Neuron (in vitro differentiated cells): ENCODE measurements around the gene SEC24C.
A peak's percentile ranks its signal among the peaks of the same experiment; 100 is the strongest.

Experiments
- H2AFZ ChIP-seq: one replicate; pipeline ENCODE4 v1.6.1; 2013; ENCODE audit warnings: low read depth, mild to moderate bottlenecking, inconsistent platforms, low read length, moderate library complexity
- H3K27me3 ChIP-seq: one replicate; pipeline ENCODE4 v1.6.1; 2013; ENCODE audit warnings: low read length; ENCODE audit not compliant: insufficient read depth
- H3K36me3 ChIP-seq: one replicate; pipeline ENCODE4 v1.6.1; 2013; ENCODE audit warnings: low read length; ENCODE audit not compliant: insufficient read depth
- H3K4me1 ChIP-seq: one replicate; pipeline ENCODE4 v1.6.1; 2013; ENCODE audit warnings: low read length; ENCODE audit not compliant: insufficient read depth
- H3K4me3 ChIP-seq: 2 replicates; pipeline ENCODE4 v1.5.1; 2013; ENCODE audit warnings: mild to moderate bottlenecking, low read length, moderate library complexity
- H3K9me3 ChIP-seq: one replicate; pipeline ENCODE4 v1.6.1; 2013; ENCODE audit warnings: low read length

The SEC24C gene

DNA sequence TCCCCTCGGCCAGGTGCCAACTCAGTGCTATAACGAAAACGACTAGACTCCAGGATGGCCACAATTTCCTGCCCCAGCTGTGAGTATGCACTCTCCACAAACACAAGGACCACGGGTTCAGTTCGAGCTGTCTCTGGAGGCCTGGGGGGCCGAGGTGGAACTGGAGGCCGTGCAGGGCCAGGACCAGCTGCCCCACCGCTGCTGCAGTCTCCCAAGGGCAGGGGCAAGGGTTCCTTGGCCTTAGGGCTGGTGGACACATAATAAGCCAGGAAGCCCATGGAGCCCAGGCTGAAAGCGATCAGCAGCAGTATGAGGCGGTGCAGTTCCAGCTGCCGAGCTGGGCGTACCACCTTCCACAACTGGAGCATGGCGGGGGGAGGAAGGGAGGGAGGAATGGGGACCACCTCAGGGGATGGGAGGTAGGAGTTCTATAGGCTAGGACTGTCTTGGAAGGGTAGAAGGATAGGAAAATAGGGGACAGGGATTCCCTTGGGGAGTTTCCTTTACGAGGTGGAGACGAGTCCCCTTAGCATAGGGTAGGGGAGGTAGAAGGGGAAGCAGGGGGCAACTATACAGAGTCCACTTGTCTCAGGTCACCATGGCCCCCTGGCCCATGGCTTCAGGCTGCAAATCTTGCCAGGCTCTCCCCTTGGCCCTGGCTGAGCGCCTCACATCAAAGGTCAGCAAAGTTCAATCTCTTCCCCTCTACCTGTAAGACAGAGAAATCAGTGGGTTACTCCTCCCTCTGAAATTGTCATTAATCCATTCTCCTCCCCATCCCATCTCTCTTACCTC lies 64.0 kb downstream of the SEC24C start:
- H3K4me3 ChIP-seq, result no peak overlapping the region
- peaks cover 4% of the 10 kb centered on the region for H3K4me1 ChIP-seq
- peaks cover 46% of the 10 kb centered on the region for H3K36me3 ChIP-seq
- no peaks in the 10 kb centered on the region for H3K27me3 ChIP-seq
- no peaks in the 10 kb centered on the region for H3K9me3 ChIP-seq
- H2AFZ ChIP-seq, result no peak overlapping the region

DNA sequence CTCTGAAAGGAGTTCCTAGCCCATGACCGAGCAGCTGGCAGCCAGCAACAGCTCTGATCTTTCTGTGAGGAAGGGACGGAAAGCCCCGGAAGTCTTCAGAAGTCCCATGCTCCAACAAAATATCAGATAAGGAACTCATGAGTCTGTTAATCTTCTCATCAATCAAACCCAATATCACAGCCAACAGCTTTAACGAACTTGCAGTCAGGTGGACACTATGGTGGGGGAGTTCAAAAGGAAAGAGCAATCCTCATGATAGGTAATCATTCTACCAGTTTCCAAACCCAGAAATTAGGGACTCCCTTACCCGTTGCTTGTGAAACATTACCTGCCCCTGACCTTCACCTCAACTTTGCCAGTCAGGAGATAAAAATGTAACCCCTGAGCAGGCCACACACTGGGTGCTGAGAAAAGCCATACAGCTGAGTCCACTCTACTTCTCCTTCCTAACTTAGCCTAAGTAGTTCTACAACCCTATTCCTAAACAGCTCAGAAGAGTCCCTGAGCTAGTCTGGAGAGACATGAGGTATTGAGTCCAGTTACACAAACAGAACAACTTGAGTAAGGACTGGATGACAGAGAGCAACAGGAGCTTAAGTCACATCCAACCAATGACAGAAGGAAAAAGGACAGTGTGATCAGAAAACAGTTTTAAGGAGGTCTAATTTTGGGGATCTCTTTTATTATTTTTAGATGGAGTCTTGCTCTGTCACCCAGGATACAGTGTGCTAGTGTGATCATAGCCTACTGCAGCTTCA lies 65.1 kb downstream of the SEC24C start:
- Histone ChIP-seq H3K4me1 (peaks cover 4% of the 10 kb centered on the region), H3K9me3 (no peaks in the 10 kb centered on the region), H3K36me3 (peaks cover 37% of the 10 kb centered on the region), H3K27me3 (no peaks in the 10 kb centered on the region), H2AFZ (no peak overlapping the region), H3K4me3 (no peak overlapping the region)

DNA sequence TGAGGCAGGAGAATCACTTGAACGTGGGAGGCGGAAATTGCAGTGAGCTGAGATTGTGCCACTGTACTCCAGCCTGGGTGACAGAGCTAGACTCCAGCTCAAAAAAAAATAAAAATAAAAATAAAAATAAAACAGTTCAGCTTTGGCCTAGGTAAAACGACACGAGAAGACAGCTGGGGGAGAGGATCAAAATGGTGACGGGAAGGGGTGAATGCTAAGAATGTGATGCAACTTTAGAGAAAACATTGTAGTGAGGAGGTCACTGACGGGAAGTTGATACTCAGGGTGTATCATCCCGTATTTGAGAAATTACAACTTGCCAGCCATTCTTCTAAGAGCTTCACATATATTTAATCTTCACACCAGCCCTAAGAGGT lies 66.2 kb downstream of the SEC24C start:
- peaks cover 36% of the 10 kb centered on the region for H3K36me3 ChIP-seq
- H3K27me3 ChIP-seq, result no peaks in the 10 kb centered on the region

DNA sequence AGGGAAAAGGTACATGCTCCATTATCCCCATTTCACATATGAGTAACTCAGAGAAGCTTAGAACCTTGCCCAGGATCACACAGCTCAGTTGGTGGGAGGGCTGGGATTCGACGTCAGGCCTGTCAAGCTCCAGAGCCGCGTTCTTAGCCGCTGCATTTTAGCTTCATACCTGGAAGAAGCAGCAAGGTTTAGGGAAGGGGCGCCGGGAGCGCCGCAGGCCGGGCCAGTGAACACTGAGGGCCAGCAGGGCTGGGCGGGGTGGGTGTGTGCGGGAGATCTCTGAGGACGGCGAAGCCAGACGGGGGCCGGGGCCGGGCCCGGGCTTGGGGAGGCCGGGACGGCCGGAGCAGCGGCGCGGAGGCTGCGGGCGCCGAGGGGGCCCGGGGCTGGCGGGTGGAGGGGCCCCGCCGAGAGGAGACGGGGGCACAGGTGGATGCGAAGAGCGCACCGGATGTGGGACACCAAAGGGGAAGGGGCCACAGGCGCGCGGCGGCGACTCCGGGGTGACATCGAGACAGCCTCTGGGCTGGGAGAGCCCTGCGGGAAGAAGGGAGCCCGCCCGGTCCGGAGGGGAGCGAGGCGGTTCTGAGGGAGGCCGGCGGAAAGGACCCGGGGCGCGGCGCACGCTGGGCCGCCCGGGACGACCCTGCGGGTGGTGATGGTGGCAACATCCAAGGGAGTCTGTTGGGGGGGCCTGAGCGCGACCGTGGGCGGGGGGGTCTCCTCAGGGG lies 66.7 kb downstream of the SEC24C start:
- Histone ChIP-seq H3K4me3 (peak overlapping the region; percentile 54), H2AFZ (peak overlapping the region; percentile 84), H3K9me3 (no peaks in the 10 kb centered on the region), H3K4me1 (peaks cover 4% of the 10 kb centered on the region), H3K27me3 (no peaks in the 10 kb centered on the region), H3K36me3 (peaks cover 30% of the 10 kb centered on the region)

More for the DNA sequence above, 66.2 kb downstream of the SEC24C start:
- H2AFZ ChIP-seq, result no peak overlapping the region
- H3K4me3 ChIP-seq, result peak overlapping the region; percentile 54
- H3K9me3 ChIP-seq, result no peaks in the 10 kb centered on the region
- H3K4me1 ChIP-seq, result peaks cover 4% of the 10 kb centered on the region

DNA sequence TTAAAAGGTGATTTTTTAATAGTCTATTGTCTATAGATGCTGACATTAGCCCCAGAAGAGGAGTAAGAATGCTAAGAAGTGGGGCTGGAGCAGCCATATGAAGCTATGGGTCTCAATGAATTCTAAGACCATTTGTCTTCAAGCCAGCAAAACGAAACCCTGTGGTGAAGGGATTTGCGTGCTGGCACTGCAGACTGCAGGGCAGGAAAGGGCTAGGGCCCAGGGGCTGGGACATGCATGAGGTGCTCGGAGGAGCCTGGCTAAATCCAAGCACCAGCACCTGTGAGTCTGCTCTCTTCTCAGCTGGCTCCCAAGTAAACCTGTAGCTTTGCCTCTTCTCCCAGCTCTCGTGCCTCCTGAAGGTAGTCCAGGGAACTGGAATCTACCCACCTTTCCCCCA lies 68.5 kb downstream of the SEC24C start:
- no peak overlapping the region for H3K4me3 ChIP-seq
- H3K4me1 ChIP-seq, result peaks cover 4% of the 10 kb centered on the region
- H3K36me3 ChIP-seq, result peaks cover 21% of the 10 kb centered on the region
- H3K9me3 ChIP-seq, result no peaks in the 10 kb centered on the region
- H2AFZ ChIP-seq, result no peak overlapping the region
- H3K27me3 ChIP-seq, result no peaks in the 10 kb centered on the region

DNA sequence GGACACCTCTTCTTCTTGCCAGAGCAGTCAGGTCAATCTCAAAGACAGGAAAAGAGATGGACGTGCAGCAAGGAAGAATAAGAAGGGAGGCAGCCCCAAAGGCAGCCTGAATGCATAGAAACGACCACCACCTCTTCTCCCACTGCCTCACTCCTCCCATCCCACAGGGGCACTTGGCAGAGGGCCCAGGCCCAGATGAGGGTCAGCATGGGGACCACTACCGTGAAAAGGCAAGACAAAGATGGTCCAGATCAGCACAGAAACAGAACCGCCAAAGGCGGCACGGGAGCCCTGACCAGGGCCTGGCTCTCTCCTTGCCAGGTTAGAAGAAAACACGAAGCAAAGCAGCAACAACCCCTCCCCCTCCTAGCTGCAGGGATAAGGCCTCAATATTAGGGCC lies 69.2 kb downstream of the SEC24C start:
- Histone ChIP-seq H3K27me3 (no peaks in the 10 kb centered on the region), H3K9me3 (no peaks in the 10 kb centered on the region), H3K4me3 (no peak overlapping the region), H2AFZ (no peak overlapping the region), H3K4me1 (peaks cover 4% of the 10 kb centered on the region), H3K36me3 (peaks cover 14% of the 10 kb centered on the region)

DNA sequence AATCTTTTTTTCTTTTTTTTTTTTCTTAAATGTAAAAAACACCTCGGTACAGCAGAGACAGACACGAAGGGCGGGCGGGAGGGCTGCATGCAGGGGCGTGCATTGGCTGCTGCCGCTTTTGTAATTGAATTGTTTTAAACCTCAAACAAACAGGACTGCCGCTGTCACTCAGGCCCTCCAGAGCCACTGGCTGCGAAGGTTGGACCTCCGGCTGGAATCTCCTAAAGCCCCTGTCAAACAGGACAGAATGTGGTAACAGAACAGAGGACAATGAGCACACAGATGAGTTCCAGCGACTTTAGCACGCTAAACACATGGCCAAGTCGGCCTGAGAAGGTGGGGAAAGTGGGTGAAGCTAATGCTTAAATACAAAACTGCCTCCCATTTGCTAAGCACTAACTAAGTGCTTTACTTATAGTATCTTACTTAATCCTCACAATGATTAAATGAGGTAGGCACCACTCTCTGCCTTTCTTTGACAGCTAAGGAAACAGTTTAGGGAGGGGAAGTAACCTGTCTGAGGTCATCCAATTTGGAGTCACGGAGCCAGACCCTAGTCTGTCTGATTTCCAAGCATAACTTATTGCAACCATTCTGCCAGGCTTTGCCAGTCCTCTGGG lies 70.2 kb downstream of the SEC24C start:
- Histone ChIP-seq H2AFZ (no peak overlapping the region), H3K36me3 (peaks cover 7% of the 10 kb centered on the region), H3K27me3 (no peaks in the 10 kb centered on the region), H3K4me3 (no peak overlapping the region), H3K4me1 (peaks cover 4% of the 10 kb centered on the region), H3K9me3 (no peaks in the 10 kb centered on the region)

DNA sequence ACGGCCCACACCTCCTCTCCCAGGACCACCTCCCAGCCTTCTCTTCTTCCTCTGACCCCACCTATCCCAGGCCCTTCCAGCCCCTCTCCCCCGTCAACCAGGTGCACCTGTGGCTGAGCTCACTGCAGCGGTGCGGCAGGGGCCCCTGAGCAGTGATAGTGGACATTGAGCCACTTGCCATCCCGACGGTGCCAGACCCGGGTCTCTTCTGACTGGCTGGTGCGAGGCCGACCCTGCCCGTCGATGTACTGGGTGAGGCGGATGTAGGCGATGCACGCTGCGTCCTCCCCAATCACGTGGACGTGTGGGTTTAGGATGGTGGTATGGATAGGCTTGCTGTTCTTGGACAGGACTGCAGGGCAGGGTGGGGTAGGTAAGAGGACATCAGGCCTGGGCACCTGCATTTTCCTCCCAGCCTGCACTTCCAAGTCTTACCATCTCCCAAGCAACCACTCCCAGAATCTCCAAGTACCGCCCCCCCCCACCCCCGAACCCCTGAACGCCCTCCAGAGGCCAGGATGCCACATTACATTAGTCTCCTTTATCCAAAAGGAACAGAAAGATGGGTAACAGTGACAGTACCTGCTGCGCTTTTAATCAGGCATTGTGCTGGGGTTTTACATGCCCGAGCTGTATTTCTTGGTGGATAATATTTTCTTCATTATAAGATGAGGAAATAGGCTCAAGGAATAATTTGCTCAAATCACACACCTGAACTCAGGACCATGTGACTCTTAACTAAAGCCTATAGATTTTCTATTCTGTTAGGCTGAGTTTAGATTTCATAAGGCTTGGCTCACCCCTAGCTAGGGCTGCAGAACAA lies 70.9 kb downstream of the SEC24C start:
- Histone ChIP-seq H3K27me3 (no peaks in the 10 kb centered on the region), H3K4me1 (peaks cover 4% of the 10 kb centered on the region), H2AFZ (no peak overlapping the region), H3K36me3 (peaks cover 7% of the 10 kb centered on the region), H3K9me3 (no peaks in the 10 kb centered on the region), H3K4me3 (no peak overlapping the region)

DNA sequence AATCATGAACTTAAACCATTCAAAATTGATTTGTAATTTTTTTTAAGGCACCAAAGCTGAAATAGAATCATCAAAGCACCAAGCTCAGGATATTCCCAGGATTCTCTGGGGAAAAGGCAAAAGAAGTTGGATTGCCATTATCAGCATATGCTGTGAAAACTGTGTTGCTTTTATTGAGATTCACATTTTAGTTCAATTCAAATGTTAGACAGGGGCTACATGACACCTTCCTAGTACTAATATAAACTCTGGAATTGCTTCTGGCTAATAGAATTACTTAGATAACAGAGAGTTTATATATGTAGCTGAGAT lies 71.5 kb downstream of the SEC24C start:
- no peak overlapping the region for H2AFZ ChIP-seq
- no peaks in the 10 kb centered on the region for H3K9me3 ChIP-seq
- H3K27me3 ChIP-seq, result no peaks in the 10 kb centered on the region
- no peak overlapping the region for H3K4me3 ChIP-seq
- H3K4me1 ChIP-seq, result peaks cover under 1% of the 10 kb centered on the region
- H3K36me3 ChIP-seq, result peaks cover 7% of the 10 kb centered on the region

DNA sequence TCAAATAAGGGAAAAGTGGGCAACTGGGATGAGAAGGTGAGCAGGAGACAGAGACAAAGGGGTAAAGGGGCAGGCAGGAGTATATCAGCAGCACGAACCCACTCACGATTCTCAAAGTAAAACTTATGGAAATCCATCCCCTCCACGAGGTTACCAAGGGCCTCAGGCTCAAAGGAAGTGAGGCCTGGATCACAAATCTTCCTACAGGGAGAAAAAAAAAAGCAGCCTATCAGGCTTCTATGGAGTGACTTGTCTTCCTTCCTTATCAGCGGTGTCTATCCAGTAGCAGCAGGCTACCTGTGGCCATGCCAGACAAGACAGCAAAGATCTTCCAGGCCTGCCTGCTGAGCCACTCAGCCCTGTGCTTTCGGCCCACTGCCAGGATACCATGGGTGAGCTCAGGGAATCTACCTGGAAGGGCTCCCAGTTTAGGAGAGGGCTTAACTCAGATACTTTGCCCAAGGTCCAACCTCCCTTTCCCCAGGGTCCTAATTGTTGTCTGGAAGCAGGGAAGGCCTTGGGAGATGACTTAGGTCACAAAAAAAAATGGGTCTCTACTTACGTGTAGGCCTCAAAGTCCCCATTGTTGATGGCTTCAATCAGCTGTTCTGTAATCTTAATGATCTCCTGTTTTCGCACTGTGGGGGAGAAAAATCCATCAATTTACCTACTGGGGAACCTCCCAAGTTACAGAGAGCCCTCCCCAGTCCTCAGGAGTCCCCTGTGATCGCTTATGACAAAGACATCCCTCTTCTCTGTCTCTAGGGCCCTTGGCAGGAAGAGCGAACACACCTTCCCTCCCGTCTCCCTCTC lies 73.0 kb downstream of the SEC24C start:
- H3K4me3 ChIP-seq, result no peak overlapping the region
- no peaks in the 10 kb centered on the region for H3K9me3 ChIP-seq
- no peaks in the 10 kb centered on the region for H3K27me3 ChIP-seq
- H3K4me1 ChIP-seq, result no peaks in the 10 kb centered on the region
- H2AFZ ChIP-seq, result no peak overlapping the region
- peaks cover 7% of the 10 kb centered on the region for H3K36me3 ChIP-seq

DNA sequence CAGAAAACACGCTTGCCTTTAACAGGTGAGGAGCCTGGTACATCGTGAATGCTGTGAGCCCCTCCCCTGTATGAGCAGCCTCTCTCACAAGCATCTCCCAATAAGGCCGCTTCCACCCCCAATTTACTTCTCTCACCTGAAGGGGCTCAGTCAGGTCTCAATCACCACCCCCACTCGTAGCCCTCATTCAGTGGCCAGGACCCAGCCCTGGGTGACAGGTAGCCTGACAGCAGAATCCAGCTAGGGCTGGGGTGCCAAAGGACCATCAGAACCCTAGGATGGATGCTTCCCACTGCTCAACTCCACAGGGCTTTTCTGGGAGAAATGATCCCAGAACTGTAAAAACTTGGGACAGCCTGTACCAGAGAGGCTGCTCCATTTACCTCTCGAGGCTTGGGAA lies 73.7 kb downstream of the SEC24C start:
- Histone ChIP-seq H3K36me3 (peaks cover 7% of the 10 kb centered on the region), H3K9me3 (no peaks in the 10 kb centered on the region), H2AFZ (no peak overlapping the region), H3K27me3 (no peaks in the 10 kb centered on the region), H3K4me1 (no peaks in the 10 kb centered on the region), H3K4me3 (no peak overlapping the region)

DNA sequence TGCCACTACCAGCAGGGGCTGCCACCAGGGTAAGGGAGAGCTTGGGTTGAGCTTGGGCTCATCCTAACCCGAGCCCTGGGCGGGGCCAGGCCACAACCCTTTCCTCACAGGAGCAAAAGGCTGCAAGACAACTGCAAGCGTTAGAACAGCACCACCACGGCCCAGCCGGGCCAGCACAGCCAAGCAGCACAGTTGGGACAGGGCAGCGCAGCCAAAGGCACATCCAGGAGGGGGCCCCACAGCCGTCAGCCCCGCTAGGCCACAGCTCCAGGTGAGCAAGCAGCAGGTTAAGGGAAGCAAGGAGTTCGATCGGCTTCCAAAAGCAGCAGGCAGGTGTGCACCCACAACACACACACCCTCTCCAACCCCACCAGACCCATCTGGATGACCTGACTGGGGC lies 74.2 kb downstream of the SEC24C start:
- Histone ChIP-seq H3K4me3 (no peak overlapping the region), H3K36me3 (peaks cover 7% of the 10 kb centered on the region), H2AFZ (no peak overlapping the region), H3K9me3 (no peaks in the 10 kb centered on the region), H3K4me1 (no peaks in the 10 kb centered on the region), H3K27me3 (no peaks in the 10 kb centered on the region)
